ENCODE data around the gene ARID3A. TPM values are rescaled to one million over a fixed set of nuclear protein-coding genes. Genes with fewer than 3 reads are reported as not detected.
"Not testable (repeated sequence)": the region's sequence is repeated elsewhere in the genome, so short reads cannot be mapped to it uniquely, and the experiment has no call there.

Gene ARID3A
- total RNA-seq, 4 donors from 2014 or later: 1.3 to 22.0 (median 3.8) TPM

DNA sequence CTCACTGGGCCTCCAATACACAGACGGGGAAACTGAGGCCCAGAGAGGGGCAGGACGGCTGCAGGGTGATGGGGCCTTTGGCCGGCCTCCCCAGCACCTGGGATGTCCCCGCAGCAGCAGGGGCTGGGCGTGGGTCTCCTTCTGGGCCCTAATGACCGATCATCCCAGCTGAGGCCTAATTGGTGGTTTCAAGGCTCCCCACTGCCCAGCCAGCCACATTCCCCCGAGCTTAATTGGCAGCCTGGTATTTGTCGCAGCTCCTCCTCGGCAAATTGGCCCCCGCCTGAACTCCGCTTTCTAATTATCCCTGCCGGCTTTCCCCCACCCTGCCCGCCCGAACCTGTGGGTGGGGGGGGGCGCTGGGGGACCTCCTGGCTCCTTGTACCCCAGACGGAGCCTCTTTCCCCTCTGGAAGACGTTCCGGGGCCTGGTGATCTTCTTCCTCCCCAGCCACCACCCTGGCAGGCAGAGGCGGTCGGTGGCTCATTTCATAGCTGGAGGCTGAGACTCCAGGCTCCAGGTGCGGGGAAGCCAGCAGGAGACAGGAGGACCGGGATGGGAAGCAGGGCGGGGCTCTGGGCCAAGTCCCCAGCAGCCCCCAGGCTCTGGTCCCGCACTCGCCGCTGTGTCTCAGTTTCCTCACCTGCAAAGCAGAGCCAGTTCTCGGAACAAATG lies 31.1 kb downstream of the ARID3A start:
- H3K4me3 ChIP-seq: no peak overlapping the region
- no peaks in the 10 kb centered on the region for H3K36me3 ChIP-seq
- DNase-seq: no peak
- no peak for TF ChIP-seq POLR2A (IDR thresholded peaks at IDR 0.05)
- TF ChIP-seq, protein P1, sequence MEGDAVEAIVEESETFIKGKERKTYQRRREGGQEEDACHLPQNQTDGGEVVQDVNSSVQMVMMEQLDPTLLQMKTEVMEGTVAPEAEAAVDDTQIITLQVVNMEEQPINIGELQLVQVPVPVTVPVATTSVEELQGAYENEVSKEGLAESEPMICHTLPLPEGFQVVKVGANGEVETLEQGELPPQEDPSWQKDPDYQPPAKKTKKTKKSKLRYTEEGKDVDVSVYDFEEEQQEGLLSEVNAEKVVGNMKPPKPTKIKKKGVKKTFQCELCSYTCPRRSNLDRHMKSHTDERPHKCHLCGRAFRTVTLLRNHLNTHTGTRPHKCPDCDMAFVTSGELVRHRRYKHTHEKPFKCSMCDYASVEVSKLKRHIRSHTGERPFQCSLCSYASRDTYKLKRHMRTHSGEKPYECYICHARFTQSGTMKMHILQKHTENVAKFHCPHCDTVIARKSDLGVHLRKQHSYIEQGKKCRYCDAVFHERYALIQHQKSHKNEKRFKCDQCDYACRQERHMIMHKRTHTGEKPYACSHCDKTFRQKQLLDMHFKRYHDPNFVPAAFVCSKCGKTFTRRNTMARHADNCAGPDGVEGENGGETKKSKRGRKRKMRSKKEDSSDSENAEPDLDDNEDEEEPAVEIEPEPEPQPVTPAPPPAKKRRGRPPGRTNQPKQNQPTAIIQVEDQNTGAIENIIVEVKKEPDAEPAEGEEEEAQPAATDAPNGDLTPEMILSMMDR (IDR thresholded peaks at IDR 0.05): no peak
- H3K27ac ChIP-seq: no peak overlapping the region
- H3K4me1 ChIP-seq: no peaks in the 10 kb centered on the region
- H3K9me3 ChIP-seq: no peaks in the 10 kb centered on the region
- no peaks in the 10 kb centered on the region for H3K27me3 ChIP-seq
- intact Hi-C loops (cut with DNase I; ENCODE audit: low total_unique reads): no loop called here

DNA sequence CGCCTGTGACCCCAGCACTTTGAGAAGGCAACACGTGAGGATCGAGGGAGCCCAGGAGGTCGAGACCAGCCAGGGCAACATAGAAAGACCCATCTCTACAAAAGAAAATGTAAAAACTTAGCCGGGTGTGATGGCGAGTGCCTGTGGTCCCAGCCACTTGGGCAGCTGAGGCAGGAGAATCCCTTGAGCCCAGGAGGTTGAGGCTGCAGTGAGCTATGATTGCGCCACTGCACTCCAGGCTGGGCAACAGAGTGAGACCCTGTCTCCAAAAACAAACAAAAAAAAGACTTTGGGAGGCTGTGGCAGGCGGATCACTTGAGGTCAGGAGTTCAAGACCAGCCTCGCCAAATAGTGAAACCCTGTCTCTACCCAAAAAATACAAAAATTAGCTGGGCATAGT lies 31.7 kb downstream of the ARID3A start:
- H3K36me3 ChIP-seq; H3K9me3 ChIP-seq; H3K27me3 ChIP-seq; DNase-seq; H3K4me3 ChIP-seq; H3K27ac ChIP-seq; intact Hi-C loops (cut with DNase I; ENCODE audit: low total_unique reads); H3K4me1 ChIP-seq: not testable (repeated sequence)

DNA sequence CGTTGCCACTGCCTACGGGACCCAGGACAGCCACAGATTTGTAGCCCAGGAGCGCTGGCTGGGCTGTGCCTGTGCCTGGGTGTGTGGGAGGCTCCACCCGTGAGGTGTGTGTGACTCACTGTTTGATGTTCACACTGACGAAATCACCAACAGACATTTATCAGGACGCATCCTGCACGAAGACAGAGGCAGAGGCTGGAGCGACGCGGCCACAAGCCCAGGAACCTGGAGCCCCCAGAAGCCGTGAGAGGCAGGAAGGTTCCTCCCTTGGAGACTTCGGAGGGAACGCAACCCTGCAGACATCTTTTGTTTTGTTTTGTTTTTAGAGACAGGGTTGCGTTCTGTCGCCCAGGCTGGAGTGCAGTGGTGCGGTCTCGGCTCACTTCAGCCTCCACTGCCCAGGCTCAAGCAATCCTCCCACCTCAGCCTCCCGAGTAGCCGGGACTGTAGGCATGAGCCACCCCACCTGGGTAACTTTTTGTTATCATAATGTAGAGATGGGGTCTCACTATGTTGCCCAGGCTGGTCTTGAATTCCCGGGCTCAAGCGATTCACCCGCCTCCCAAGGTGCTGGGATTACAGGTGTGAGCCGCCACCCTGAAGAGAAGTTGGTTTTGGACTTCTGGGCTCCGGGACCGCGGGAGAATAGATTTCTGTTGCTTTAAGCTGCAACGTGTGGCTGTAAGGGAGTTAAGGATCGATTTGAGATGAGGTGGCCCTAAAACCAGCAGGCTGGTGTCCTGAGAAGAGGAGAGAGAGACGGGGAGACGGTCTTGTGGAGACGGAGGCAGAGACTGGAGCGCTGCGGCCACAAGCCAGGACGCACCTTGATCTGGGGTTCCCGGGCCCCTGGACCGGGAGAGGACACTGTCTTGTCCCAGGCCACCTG lies 33.4 kb downstream of the ARID3A start:
- Histone ChIP-seq H3K36me3 (no peaks in the 10 kb centered on the region), H3K27ac (no peak overlapping the region), H3K9me3 (no peaks in the 10 kb centered on the region), H3K4me3 (no peak overlapping the region), H3K4me1 (no peaks in the 10 kb centered on the region), H3K27me3 (no peaks in the 10 kb centered on the region)
- no peak for TF ChIP-seq POLR2A (IDR thresholded peaks at IDR 0.05)
- TF ChIP-seq, protein P1 (IDR thresholded peaks at IDR 0.05): no peak
- intact Hi-C loops (cut with DNase I; ENCODE audit: low total_unique reads): no loop called here
- no peak for DNase-seq

DNA sequence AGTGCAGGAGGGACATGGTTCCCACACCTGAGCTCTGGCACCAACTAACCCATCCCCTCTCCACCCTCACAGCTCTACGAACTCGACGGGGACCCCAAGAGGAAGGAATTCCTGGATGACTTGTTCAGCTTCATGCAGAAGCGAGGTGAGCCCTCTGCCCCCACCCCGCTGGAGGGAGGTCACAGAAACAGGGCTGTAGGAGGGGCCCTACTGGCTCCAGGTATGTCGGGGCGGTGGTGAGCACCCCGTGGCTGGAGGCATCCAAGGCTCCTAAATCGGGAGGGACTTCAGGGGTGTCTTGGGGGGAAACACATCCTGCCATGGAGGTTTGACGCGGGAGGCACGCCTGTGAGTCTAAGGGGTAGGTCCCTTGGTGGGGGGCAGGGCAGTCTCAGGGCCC lies 34.2 kb downstream of the ARID3A start:
- TF ChIP-seq, protein P1 (IDR thresholded peaks at IDR 0.05): no peak
- TF ChIP-seq POLR2A (IDR thresholded peaks at IDR 0.05): no peak
- intact Hi-C loops (cut with DNase I; ENCODE audit: low total_unique reads): no loop called here

DNA sequence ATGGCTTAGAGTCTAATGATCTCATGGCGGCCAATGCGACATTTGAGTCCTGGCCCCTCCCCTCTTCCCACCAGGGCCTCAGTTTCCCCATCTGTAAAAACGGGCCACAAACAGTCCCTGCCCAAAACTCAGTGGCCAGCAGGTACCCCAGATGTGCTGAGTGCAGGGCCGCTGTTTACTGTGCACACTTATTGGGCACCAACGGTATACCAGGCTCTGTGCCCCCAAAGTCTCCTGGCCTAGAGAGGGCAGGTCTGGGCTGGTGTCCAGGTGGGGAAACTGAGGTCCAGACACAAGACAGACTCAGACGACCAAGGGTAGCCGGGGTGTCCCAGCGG lies 34.7 kb downstream of the ARID3A start:
- no peak for DNase-seq
- Histone ChIP-seq H3K27me3 (no peaks in the 10 kb centered on the region), H3K4me1 (no peaks in the 10 kb centered on the region), H3K9me3 (no peaks in the 10 kb centered on the region), H3K36me3 (no peaks in the 10 kb centered on the region), H3K27ac (no peak overlapping the region), H3K4me3 (no peak overlapping the region)
- TF ChIP-seq, protein P1 (IDR thresholded peaks at IDR 0.05): no peak
- no peak for TF ChIP-seq POLR2A (IDR thresholded peaks at IDR 0.05)
- intact Hi-C loops (cut with DNase I; ENCODE audit: low total_unique reads): no loop called here

More for the DNA sequence above, 34.2 kb downstream of the ARID3A start:
- Histone ChIP-seq H3K9me3 (no peaks in the 10 kb centered on the region), H3K27me3 (no peaks in the 10 kb centered on the region), H3K27ac (no peak overlapping the region), H3K4me1 (no peaks in the 10 kb centered on the region), H3K4me3 (no peak overlapping the region), H3K36me3 (no peaks in the 10 kb centered on the region)
- no peak for DNase-seq

All from uterus (tissue), 4 donors.